Duodenal mucosa (tissue), 2 donors: ENCODE measurements around the gene DMD.

ENCODE experiments used
- H3K27ac ChIP-seq: one replicate; pipeline ENCODE4 v1.7.0; 2013; ENCODE audit warnings: low read depth, low read length
- H3K27me3 ChIP-seq, 2 donors: one replicate each; pipeline ENCODE4 v1.7.0; 2013; ENCODE audit warnings: low read length in 2 of 2, control low read depth in 1 of 2; ENCODE audit not compliant: insufficient read depth in 2 of 2, control insufficient read depth in 1 of 2
- H3K36me3 ChIP-seq, 2 donors: one replicate each; pipeline ENCODE4 v1.7.0; 2013; ENCODE audit warnings: low read length in 2 of 2, control low read depth in 1 of 2; ENCODE audit not compliant: insufficient read depth in 2 of 2, control insufficient read depth in 1 of 2
- H3K4me1 ChIP-seq, 2 donors: one replicate each; pipeline ENCODE4 v1.7.0; 2013; ENCODE audit warnings: low read length in 2 of 2, control low read depth in 1 of 2; ENCODE audit not compliant: insufficient read depth in 2 of 2, control insufficient read depth in 1 of 2
- H3K4me3 ChIP-seq, 2 donors: one replicate each; pipeline ENCODE4 v1.7.0; 2013; ENCODE audit warnings: low read length in 2 of 2, low read depth in 1 of 2
- H3K9ac ChIP-seq, 2 donors: one replicate each; pipeline ENCODE4 v1.7.0; 2013; ENCODE audit warnings: low read length in 2 of 2, low read depth in 1 of 2
- H3K9me3 ChIP-seq, 2 donors: one replicate each; pipeline ENCODE4 v1.7.0; 2013; ENCODE audit warnings: low read length in 2 of 2, control low read depth in 1 of 2; ENCODE audit not compliant: control insufficient read depth in 1 of 2

Gene DMD

DNA sequence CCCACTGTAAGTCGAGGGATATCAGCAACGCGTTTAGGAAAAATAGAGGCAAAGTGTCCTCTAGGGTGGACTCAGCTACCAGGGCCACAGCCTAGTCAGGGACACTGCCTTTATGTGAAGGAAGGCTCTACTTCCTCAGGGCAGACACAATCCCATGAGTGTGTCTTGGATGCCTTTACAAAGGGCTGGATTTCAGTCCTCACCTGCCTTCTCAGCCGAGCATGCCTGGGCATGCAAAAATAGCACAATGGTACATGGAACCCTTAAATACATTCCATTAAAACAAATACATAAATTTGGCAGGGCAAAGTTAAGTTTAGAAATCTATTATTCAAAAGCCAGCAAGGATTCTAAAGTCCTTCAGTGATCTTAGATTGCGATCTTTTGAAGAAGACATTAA is 51.1 kb downstream of the DMD start:
- Histone ChIP-seq H3K27ac (no peak overlapping the region), H3K4me1 (no peaks in the 10 kb centered on the region), H3K9ac (no peak overlapping the region), H3K9me3 (no peaks in the 10 kb centered on the region), H3K36me3 (no peaks in the 10 kb centered on the region), H3K4me3 (no peak overlapping the region), H3K27me3 (no peaks in the 10 kb centered on the region)

- H3K9me3 ChIP-seq, result no peaks in the 10 kb centered on the region
- H3K9ac ChIP-seq, result no peak overlapping the region
- H3K27me3 ChIP-seq, result no peaks in the 10 kb centered on the region
- H3K36me3 ChIP-seq, result no peaks in the 10 kb centered on the region
- H3K4me1 ChIP-seq, result no peaks in the 10 kb centered on the region
- no peak overlapping the region for H3K27ac ChIP-seq
- H3K4me3 ChIP-seq, result no peak overlapping the region
These were observed 55.1 kb downstream of the DMD start for GRCh38 chrX:33156152-33156726.

DNA sequence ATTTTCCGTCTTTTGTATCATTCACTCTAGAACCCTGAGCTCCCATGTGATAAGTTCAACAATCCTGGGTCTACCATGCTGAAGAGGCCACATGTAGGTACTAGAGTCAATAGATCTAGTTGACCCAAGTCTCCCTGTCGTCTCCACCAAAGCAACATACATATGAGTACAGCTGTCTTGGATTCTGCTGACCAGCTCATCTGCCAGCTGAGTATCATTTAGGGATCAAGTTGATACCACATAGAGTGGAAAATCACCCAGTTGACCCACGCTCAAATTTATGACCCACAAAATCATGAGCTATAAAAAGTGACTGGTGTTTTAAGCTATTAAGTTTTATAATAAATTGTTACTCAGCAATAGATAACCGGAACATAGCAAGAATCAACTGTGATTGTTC is 61.8 kb downstream of the DMD start:
- no peaks in the 10 kb centered on the region for H3K27me3 ChIP-seq
- no peak overlapping the region for H3K9ac ChIP-seq
- H3K4me1 ChIP-seq, result no peaks in the 10 kb centered on the region
- H3K4me3 ChIP-seq, result no peak overlapping the region
- H3K36me3 ChIP-seq, result no peaks in the 10 kb centered on the region
- no peaks in the 10 kb centered on the region for H3K9me3 ChIP-seq
- no peak overlapping the region for H3K27ac ChIP-seq

GRCh38 chrX:33149085-33149484 is 62.3 kb downstream of the DMD start:
- Histone ChIP-seq H3K36me3 (no peaks in the 10 kb centered on the region), H3K4me1 (no peaks in the 10 kb centered on the region), H3K4me3 (no peak overlapping the region), H3K9ac (no peak overlapping the region), H3K9me3 (no peaks in the 10 kb centered on the region), H3K27ac (no peak overlapping the region), H3K27me3 (no peaks in the 10 kb centered on the region)

GRCh38 chrX:33142331-33142730 is 69.0 kb downstream of the DMD start:
- no peaks in the 10 kb centered on the region for H3K27me3 ChIP-seq
- no peaks in the 10 kb centered on the region for H3K4me1 ChIP-seq
- no peaks in the 10 kb centered on the region for H3K9me3 ChIP-seq
- no peak overlapping the region for H3K4me3 ChIP-seq
- no peak overlapping the region for H3K27ac ChIP-seq
- no peak overlapping the region for H3K9ac ChIP-seq
- no peaks in the 10 kb centered on the region for H3K36me3 ChIP-seq

- Histone ChIP-seq H3K36me3 (no peaks in the 10 kb centered on the region), H3K4me3 (no peak overlapping the region), H3K27ac (no peak overlapping the region), H3K4me1 (no peaks in the 10 kb centered on the region), H3K27me3 (no peaks in the 10 kb centered on the region), H3K9ac (no peak overlapping the region), H3K9me3 (no peaks in the 10 kb centered on the region)
These were observed 72.6 kb downstream of the DMD start for GRCh38 chrX:33138677-33139249.

DNA sequence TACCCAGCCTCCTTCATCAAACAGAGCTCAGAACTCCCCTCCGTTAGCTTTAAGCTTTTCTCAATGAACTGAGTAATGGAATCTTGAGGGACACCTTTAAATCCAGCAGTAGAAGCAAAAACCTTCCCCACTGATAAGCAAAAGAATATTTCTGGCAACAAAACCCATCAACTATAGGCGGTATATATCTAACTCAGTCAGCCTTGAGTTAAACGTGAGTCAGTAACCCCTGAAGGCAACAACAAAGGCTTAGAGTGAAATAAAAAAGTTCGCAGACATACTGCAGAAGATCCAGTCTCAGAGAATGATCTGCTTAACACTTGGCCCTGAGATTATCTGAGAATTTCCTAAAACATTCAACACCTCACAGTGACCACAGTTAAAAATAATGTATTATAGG is 77.2 kb downstream of the DMD start:
- Histone ChIP-seq H3K4me1 (no peaks in the 10 kb centered on the region), H3K27ac (no peak overlapping the region)

DNA sequence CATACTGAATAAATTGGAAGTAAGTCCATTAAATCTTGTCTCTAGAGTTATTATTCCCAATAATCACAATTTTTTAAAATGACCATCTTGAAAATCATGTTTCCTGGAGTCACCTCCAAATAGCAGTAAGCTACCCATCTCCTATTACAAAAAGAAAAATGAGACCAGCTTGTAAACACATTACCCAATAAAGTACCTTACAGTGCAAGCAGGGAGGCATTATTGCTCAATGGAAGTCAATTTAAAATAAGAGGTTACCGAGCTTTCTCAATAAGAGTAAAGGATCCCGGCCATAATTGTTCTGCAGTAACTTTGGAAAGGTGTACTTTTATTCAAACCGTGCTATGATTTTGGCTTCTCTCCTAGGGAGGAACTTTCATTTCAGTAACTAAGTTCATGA is 78.0 kb downstream of the DMD start:
- H3K27me3 ChIP-seq, result no peaks in the 10 kb centered on the region
- no peak overlapping the region for H3K4me3 ChIP-seq
- H3K27ac ChIP-seq, result no peak overlapping the region
- H3K36me3 ChIP-seq, result no peaks in the 10 kb centered on the region
- no peaks in the 10 kb centered on the region for H3K9me3 ChIP-seq
- H3K9ac ChIP-seq, result no peak overlapping the region
- no peaks in the 10 kb centered on the region for H3K4me1 ChIP-seq

More for the DNA sequence above, 77.2 kb downstream of the DMD start:
- no peaks in the 10 kb centered on the region for H3K36me3 ChIP-seq
- no peak overlapping the region for H3K9ac ChIP-seq
- H3K27me3 ChIP-seq, result no peaks in the 10 kb centered on the region
- H3K4me3 ChIP-seq, result no peak overlapping the region
- no peaks in the 10 kb centered on the region for H3K9me3 ChIP-seq

- Histone ChIP-seq H3K27me3 (no peaks in the 10 kb centered on the region), H3K4me1 (no peaks in the 10 kb centered on the region), H3K9me3 (no peaks in the 10 kb centered on the region), H3K9ac (no peak overlapping the region), H3K4me3 (no peak overlapping the region), H3K27ac (no peak overlapping the region), H3K36me3 (no peaks in the 10 kb centered on the region)
These were observed 78.8 kb downstream of the DMD start for GRCh38 chrX:33132569-33132968.

- no peaks in the 10 kb centered on the region for H3K9me3 ChIP-seq
- no peak overlapping the region for H3K27ac ChIP-seq
- H3K27me3 ChIP-seq, result no peaks in the 10 kb centered on the region
- H3K9ac ChIP-seq, result no peak overlapping the region
- no peak overlapping the region for H3K4me3 ChIP-seq
- H3K36me3 ChIP-seq, result no peaks in the 10 kb centered on the region
- H3K4me1 ChIP-seq, result no peaks in the 10 kb centered on the region
These were observed 81.7 kb downstream of the DMD start for GRCh38 chrX:33129607-33130006.
